K562 (cell line): Measurements from ENCODE around the gene KRTAP3-3. TPM values are rescaled to one million over a fixed set of nuclear protein-coding genes. Genes with fewer than 3 reads are reported as not detected.

Experiments
- ATAC-seq: fragments of 200-7000 bp; cut with Tn5 transposase; 3 replicates; pipeline ENCODE4 v1.9.1; 2020; ENCODE audit warnings: moderate library complexity
- BruUV-seq: library from RNA; stranded (reverse); fragments of 400-500 nt; replicated peaks from 2 replicates; lab custom pipeline; 2021; lab: Mats Ljungman, UMichigan
- CTCF ChIA-PET: fragments of 300-600 bp; formaldehyde crosslinking; extraction: SDS; loops from one replicate; lab custom pipeline; 2021; ENCODE audit warnings: low intra/inter-chr PET ratio; lab: Yijun Ruan, JAX
- POLR2A ChIA-PET: fragments of 300-600, 350-650 bp; sonication (Branson Sonifier 250); formaldehyde crosslinking; extraction: SDS; loops from one replicate; lab custom pipeline; 2021; ENCODE audit warnings: antibody characterized with exemption, inconsistent platforms; lab: Yijun Ruan, JAX
- DNase-seq, 4 experiments: peaks; one replicate each; pipeline versions ENCODE4 v3.0.0 to v3.0.0-alpha.2; 2011 to 2018; ENCODE audit warnings: low spot score in 3 of 4, mixed read lengths in 3 of 4; ENCODE audit errors: extremely low read depth in 1 of 4
- FAIRE-seq: peaks from 2 replicates; lab custom pipeline; 2011; peaks lifted over from hg19 to GRCh38; lab: Jason Lieb, UNC
- H2AFZ ChIP-seq: 2 replicates; pipeline ENCODE4 v1.6.0; 2011; ENCODE audit warnings: low read depth, low read length, control low read depth, inconsistent platforms
- H3K27ac ChIP-seq: fragments of 200-600 bp; 3 replicates; pipeline ENCODE4 v1.8.0; 2011; ENCODE audit warnings: low read depth, mild to moderate bottlenecking, control low read depth, inconsistent platforms, low read length, moderate library complexity, mixed read lengths; ENCODE audit errors: extremely low read depth
- H3K27me3 ChIP-seq, 2 experiments: fragments of 300-600 bp in 1 of 2; 2 replicates in 1 of 2; 3 replicates in 1 of 2; pipeline versions ENCODE4 v1.6.0 to v1.8.0; 2011; ENCODE audit warnings: inconsistent platforms in 2 of 2, low read length in 2 of 2, mild to moderate bottlenecking in 1 of 2, mixed read lengths in 1 of 2, moderate library complexity in 1 of 2; ENCODE audit not compliant: control insufficient read depth in 2 of 2, insufficient read depth in 2 of 2
- H3K36me3 ChIP-seq: fragments of 300-600 bp; 3 replicates; pipeline ENCODE4 v1.8.0; 2011; ENCODE audit warnings: mild to moderate bottlenecking, low read length, inconsistent platforms; ENCODE audit not compliant: control insufficient read depth, insufficient read depth
- H3K4me1 ChIP-seq, 2 experiments: fragments of 200-600 bp in 1 of 2; replicated peaks in 1 of 2; 2 replicates in 1 of 2; 3 replicates in 1 of 2; pipeline versions ENCODE4 v1.5.1 to v1.8.0; 2011; ENCODE audit warnings: inconsistent platforms in 2 of 2, low read length in 2 of 2, mild to moderate bottlenecking in 1 of 2, mixed read lengths in 1 of 2, moderate library complexity in 1 of 2; ENCODE audit not compliant: control insufficient read depth in 2 of 2, insufficient read depth in 2 of 2
- H3K4me2 ChIP-seq: 2 replicates; pipeline ENCODE4 v1.6.1; 2011; ENCODE audit warnings: low read length, control low read depth, inconsistent platforms, mixed read lengths; ENCODE audit not compliant: insufficient read depth
- H3K4me3 ChIP-seq: fragments of 200-600 bp; sonication (generic), shearing (Covaris generic); 2 replicates; pipeline ENCODE4 v1.5.1; 2016; ENCODE audit warnings: control low read depth, inconsistent platforms
- H3K79me2 ChIP-seq: fragments of 200-600 bp; 3 replicates; pipeline ENCODE4 v1.8.0; 2011; ENCODE audit warnings: low read length, inconsistent platforms; ENCODE audit not compliant: control insufficient read depth, insufficient read depth
- H3K9ac ChIP-seq, 2 experiments: 2 replicates each; pipeline versions ENCODE4 v1.6.0 to v1.6.1; 2011; ENCODE audit warnings: low read depth in 2 of 2, low read length in 2 of 2, control low read depth in 1 of 2, inconsistent platforms in 1 of 2, mild to moderate bottlenecking in 1 of 2, mixed read lengths in 1 of 2; ENCODE audit not compliant: insufficient read depth in 1 of 2
- H3K9me1 ChIP-seq: one replicate; pipeline ENCODE4 v1.6.0; 2011; ENCODE audit warnings: inconsistent platforms, mild to moderate bottlenecking, low read length, moderate library complexity; ENCODE audit not compliant: control insufficient read depth, insufficient read depth
- H3K9me3 ChIP-seq: replicated peaks from 2 replicates; pipeline ENCODE4 v1.5.1; 2011; ENCODE audit warnings: low read depth, low read length, inconsistent platforms; ENCODE audit not compliant: control insufficient read depth, insufficient read depth
- H4K20me1 ChIP-seq: replicated peaks from 2 replicates; pipeline ENCODE4 v1.6.1; 2011; ENCODE audit warnings: low read length, inconsistent platforms, mixed read lengths; ENCODE audit not compliant: control insufficient read depth, insufficient read depth
- CHD1 ChIP-seq: fragments of 200-600 bp; sonication (generic); IDR thresholded peaks from one replicate; pipeline ENCODE4 v1.6.1; 2012; ENCODE audit warnings: mild to moderate bottlenecking, moderate library complexity, low read length, inconsistent platforms
- DMBX1 ChIP-seq: fragments of 250-450 bp; sonication (Bioruptor Pico); IDR thresholded peaks from 2 replicates; pipeline ENCODE4 v1.8.0; 2022; ENCODE audit warnings: inconsistent platforms, mild to moderate bottlenecking, moderate library complexity, borderline replicate concordance
- NBN ChIP-seq: fragments of 450-650 bp; IDR thresholded peaks from 2 replicates; pipeline ENCODE4 v1.6.1; 2016; ENCODE audit warnings: low read depth, mild to moderate bottlenecking
- NCOR1 ChIP-seq: fragments of 450-650 bp; IDR thresholded peaks from 2 replicates; pipeline ENCODE4 v1.6.1; 2016; ENCODE audit warnings: mild to moderate bottlenecking, moderate library complexity
- PHF21A ChIP-seq: fragments of 450-650 bp; IDR thresholded peaks from 2 replicates; pipeline ENCODE4 v1.6.1; 2017; ENCODE audit warnings: low read depth, borderline replicate concordance
- PRMT5 ChIP-seq: sonication (generic); formaldehyde crosslinking; IDR thresholded peaks from 2 replicates; pipeline ENCODE4 v1.5.0; 2020; ENCODE audit warnings: missing genetic modification reagents
- SMARCC2 ChIP-seq: fragments of 450-650 bp; IDR thresholded peaks from 2 replicates; pipeline ENCODE4 v1.6.1; 2017; ENCODE audit warnings: antibody characterized with exemption, moderate library complexity, mild to moderate bottlenecking, low read depth
- SPI1 ChIP-seq: IDR thresholded peaks from 2 replicates; pipeline ENCODE4 v1.6.1; 2011; ENCODE audit warnings: low read depth, low read length, control low read depth, borderline replicate concordance
- ZNF175 ChIP-seq: fragments of 200-800 bp; sonication (Bioruptor generic); IDR thresholded peaks from 2 replicates; pipeline ENCODE4 v1.6.1; 2016; ENCODE audit warnings: low read depth, mild to moderate bottlenecking, missing genetic modification characterization, missing compliant biosample characterization
- in situ Hi-C: fragments of 300-500 bp; cut with MboI; formaldehyde crosslinking; loops from 4 replicates; pipeline ENCODE4 v1.15.0; 2018; ENCODE audit warnings: inconsistent platforms, mixed read lengths
- intact Hi-C: fragments of 100-400 bp; cut with micrococcal nuclease; formaldehyde crosslinking; loops from 2 replicates; pipeline ENCODE4 v1.14.2; 2022
- polyA plus RNA-seq, 8 experiments: library from polyadenylated mRNA; depleted of rRNA in 4 of 8; stranded (reverse) in 5 of 8; unstranded in 3 of 8; fragments of >200 nt; fragmentation: Nextera tagmentation in 2 of 8; fragmentation: Illumina TruSeq in 1 of 8; extraction: Ambion mirVana in 2 of 8; extraction: Trizol in 1 of 8; gene quantifications; 2 replicates each; pipeline versions ENCODE4 v1.2.1 to v1.2.3, GENCODE V29; 2011 to 2014; ENCODE audit warnings: inconsistent platforms in 1 of 8, missing spikeins in 1 of 8
- total RNA-seq, 7 experiments: library from RNA; depleted of rRNA in 6 of 7; stranded (reverse); fragments of >200 nt in 6 of 7; fragmentation: Illumina TruSeq in 2 of 7; extraction: Trizol in 2 of 7; gene quantifications; 2 replicates each; pipeline versions ENCODE4 v1.2.1 to v1.2.3, GENCODE V29; 2011 to 2021; ENCODE audit warnings: low replicate concordance in 1 of 7
- TF ChIP-seq, protein P1 (sequence below): sonication (generic); formaldehyde crosslinking; IDR thresholded peaks from 2 replicates; pipeline ENCODE4 v1.8.1; 2022; ENCODE audit warnings: missing genetic modification reagents
- TF ChIP-seq, protein P2 (sequence below): fragments of 250-450 bp; sonication (Bioruptor Pico); IDR thresholded peaks from 2 replicates; pipeline ENCODE4 v1.4.0; 2020; ENCODE audit warnings: borderline replicate concordance
- TF ChIP-seq, protein P3 (sequence below): fragments of 450-650 bp; IDR thresholded peaks from 2 replicates; pipeline ENCODE4 v1.6.1; 2016
- TF ChIP-seq, protein P4 (sequence below): IDR thresholded peaks from 3 replicates; pipeline ENCODE4 v1.6.1; 2011; ENCODE audit warnings: borderline replicate concordance, mild to moderate bottlenecking; ENCODE audit not compliant: insufficient read length, insufficient read depth
- TF ChIP-seq, protein P5 (sequence below): IDR thresholded peaks from 2 replicates; pipeline ENCODE4 v1.6.1; 2012; ENCODE audit warnings: low read depth, low read length, improper control_type of control experiment, borderline replicate concordance

The KRTAP3-3 gene
- total and polyA plus RNA-seq, 9 of the 15 experiments (the other 6 are each of a cell fraction or from before 2014, with no cell fraction given): not detected

DNA sequence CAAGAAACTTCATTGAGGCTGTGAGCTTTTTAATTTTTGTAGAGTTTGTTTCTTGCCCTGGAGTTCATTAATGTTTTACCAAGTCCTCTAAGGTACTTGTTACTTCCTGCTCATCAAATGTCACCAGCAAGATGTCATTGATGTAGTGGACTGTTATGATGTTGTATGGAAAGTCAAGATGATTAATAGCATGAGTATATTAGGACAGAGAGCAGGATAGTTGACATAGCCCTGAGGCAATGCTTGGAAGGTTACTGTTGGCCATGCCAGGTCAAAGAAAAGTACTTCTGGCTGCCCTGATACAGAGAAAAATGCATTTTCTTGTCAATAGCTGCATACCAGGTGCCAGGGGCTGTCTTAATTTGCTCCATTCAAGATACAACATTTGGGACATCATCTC lies 26.4 kb upstream of the KRTAP3-3 start:
- no TSS peak for BruUV-seq
- Histone ChIP-seq H4K20me1 (no peaks in the 10 kb centered on the region), H3K9me3 (no peaks in the 10 kb centered on the region), H3K79me2 (no peaks in the 10 kb centered on the region), H3K9me1 (no peaks in the 10 kb centered on the region)
- CTCF ChIA-PET: no interaction called here
- TF ChIP-seq DMBX1 (CRISPR knock-in tag) (no peak), PRMT5 (no peak), ZNF175 (CRISPR knock-in tag) (no peak), NBN (no peak), PHF21A (no peak), CHD1 (no peak), SPI1 (no peak), NCOR1 (no peak), SMARCC2 (no peak)
- TF ChIP-seq, protein P1, sequence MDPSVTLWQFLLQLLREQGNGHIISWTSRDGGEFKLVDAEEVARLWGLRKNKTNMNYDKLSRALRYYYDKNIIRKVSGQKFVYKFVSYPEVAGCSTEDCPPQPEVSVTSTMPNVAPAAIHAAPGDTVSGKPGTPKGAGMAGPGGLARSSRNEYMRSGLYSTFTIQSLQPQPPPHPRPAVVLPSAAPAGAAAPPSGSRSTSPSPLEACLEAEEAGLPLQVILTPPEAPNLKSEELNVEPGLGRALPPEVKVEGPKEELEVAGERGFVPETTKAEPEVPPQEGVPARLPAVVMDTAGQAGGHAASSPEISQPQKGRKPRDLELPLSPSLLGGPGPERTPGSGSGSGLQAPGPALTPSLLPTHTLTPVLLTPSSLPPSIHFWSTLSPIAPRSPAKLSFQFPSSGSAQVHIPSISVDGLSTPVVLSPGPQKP: no peak
- TF ChIP-seq, protein P2, sequence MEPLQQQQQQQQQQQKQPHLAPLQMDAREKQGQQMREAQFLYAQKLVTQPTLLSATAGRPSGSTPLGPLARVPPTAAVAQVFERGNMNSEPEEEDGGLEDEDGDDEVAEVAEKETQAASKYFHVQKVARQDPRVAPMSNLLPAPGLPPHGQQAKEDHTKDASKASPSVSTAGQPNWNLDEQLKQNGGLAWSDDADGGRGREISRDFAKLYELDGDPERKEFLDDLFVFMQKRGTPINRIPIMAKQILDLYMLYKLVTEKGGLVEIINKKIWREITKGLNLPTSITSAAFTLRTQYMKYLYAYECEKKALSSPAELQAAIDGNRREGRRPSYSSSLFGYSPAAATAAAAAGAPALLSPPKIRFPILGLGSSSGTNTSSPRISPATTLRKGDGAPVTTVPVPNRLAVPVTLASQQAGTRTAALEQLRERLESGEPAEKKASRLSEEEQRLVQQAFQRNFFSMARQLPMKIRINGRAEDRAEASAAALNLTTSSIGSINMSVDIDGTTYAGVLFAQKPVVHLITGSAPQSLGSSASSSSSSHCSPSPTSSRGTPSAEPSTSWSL (CRISPR knock-in tag): no peak
- TF ChIP-seq, protein P3, sequence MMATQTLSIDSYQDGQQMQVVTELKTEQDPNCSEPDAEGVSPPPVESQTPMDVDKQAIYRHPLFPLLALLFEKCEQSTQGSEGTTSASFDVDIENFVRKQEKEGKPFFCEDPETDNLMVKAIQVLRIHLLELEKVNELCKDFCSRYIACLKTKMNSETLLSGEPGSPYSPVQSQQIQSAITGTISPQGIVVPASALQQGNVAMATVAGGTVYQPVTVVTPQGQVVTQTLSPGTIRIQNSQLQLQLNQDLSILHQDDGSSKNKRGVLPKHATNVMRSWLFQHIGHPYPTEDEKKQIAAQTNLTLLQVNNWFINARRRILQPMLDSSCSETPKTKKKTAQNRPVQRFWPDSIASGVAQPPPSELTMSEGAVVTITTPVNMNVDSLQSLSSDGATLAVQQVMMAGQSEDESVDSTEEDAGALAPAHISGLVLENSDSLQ: no peak
- TF ChIP-seq, protein P4, sequence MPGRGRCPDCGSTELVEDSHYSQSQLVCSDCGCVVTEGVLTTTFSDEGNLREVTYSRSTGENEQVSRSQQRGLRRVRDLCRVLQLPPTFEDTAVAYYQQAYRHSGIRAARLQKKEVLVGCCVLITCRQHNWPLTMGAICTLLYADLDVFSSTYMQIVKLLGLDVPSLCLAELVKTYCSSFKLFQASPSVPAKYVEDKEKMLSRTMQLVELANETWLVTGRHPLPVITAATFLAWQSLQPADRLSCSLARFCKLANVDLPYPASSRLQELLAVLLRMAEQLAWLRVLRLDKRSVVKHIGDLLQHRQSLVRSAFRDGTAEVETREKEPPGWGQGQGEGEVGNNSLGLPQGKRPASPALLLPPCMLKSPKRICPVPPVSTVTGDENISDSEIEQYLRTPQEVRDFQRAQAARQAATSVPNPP: no peak
- TF ChIP-seq, protein P5, sequence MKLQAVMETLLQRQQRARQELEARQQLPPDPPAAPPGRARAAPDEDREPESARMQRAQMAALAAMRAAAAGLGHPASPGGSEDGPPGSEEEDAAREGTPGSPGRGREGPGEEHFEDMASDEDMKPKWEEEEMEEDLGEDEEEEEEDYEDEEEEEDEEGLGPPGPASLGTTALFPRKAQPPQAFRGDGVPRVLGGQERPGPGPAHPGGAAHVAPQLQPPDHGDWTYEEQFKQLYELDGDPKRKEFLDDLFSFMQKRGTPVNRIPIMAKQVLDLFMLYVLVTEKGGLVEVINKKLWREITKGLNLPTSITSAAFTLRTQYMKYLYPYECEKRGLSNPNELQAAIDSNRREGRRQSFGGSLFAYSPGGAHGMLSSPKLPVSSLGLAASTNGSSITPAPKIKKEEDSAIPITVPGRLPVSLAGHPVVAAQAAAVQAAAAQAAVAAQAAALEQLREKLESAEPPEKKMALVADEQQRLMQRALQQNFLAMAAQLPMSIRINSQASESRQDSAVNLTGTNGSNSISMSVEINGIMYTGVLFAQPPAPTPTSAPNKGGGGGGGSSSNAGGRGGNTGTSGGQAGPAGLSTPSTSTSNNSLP: no peak
- TF ChIP-seq, all 486 proteins: peak for 0
- FAIRE-seq (no peak), DNase-seq (no peak), ATAC-seq (no peak)
- POLR2A ChIA-PET: interaction anchor here (0.6 to 1.0 kb wide), 2 partner anchors 8 to 37 kb away, joined by 3 read pairs; no protein-coding TSS in a partner anchor
- H3K27me3 ChIP-seq: 0 out of 5 replicates have a peak, but pooled peaks cover 0 to 3% of the 10 kb centered on the region in 2 experiments
- in situ Hi-C loops: no loop called here
- no peak overlapping the region for H3K9ac ChIP-seq
- no peak overlapping the region for H3K4me3 ChIP-seq
- H3K36me3 ChIP-seq: no peaks in the 10 kb centered on the region
- no peaks in the 10 kb centered on the region for H3K4me1 ChIP-seq
- H3K4me2 ChIP-seq: no peak overlapping the region
- H2AFZ ChIP-seq: no peak overlapping the region
- no peak overlapping the region for H3K27ac ChIP-seq
- intact Hi-C loops: no loop called here
